Testis (tissue), 3 donors: ENCODE measurements around the gene LAMA3. TPM values are rescaled to one million over a fixed set of nuclear protein-coding genes. Genes with fewer than 3 reads are reported as not detected.
A peak's percentile ranks its signal among the peaks of the same experiment; 100 is the strongest.

Source experiments
- DNase-seq: peaks from one replicate; pipeline ENCODE4 v3.0.0-alpha.2; 2019
- H3K27ac ChIP-seq, 2 donors: fragments of 200-600 bp; sonication (generic); one replicate each; pipeline ENCODE4 v1.5.1; 2019
- H3K27me3 ChIP-seq: fragments of 200-600 bp; sonication (generic); one replicate; pipeline ENCODE4 v1.5.1; 2019
- H3K36me3 ChIP-seq: fragments of 200-600 bp; sonication (generic); one replicate; pipeline ENCODE4 v1.5.1; 2017; ENCODE audit warnings: low read depth; ENCODE audit errors: missing control alignments
- H3K4me1 ChIP-seq: fragments of 200-600 bp; sonication (generic); one replicate; pipeline ENCODE4 v1.5.1; 2019
- H3K4me3 ChIP-seq, 2 donors: fragments of 200-600 bp; sonication (generic); one replicate each; pipeline ENCODE4 v1.5.1; 2017 to 2019
- H3K9me3 ChIP-seq: fragments of 200-600 bp; sonication (generic); one replicate; pipeline ENCODE4 v1.5.1; 2017
- POLR2A ChIP-seq: fragments of 450-650 bp; IDR thresholded peaks from one replicate; pipeline ENCODE4 v1.6.1; 2017; ENCODE audit warnings: antibody characterized with exemption, mild to moderate bottlenecking, moderate library complexity
- WGBS, 2 donors: methylation state at CpG; one replicate each; pipeline ENCODE4 v1.1.5; 2018; 5-methylcytosine and 5-hydroxymethylcytosine counted together
- intact Hi-C: fragments of 100-400 bp; cut with DNase I; formaldehyde crosslinking; loops from one replicate; pipeline ENCODE4 v1.15.1; 2023; ENCODE audit warnings: low total_unique reads
- polyA plus RNA-seq: library from polyadenylated mRNA; stranded (reverse); fragments of 350-450 nt; fragmentation: Illumina TruSeq; extraction: RNeasy Lipid Tissue Mini Kit (QIAGEN cat#74804); gene quantifications from one replicate; pipeline ENCODE4 v1.2.3, GENCODE V29; 2014; ENCODE audit warnings: low read depth, low replicate concordance; ENCODE audit not compliant: insufficient read depth
- total RNA-seq, 2 donors: library from RNA; depleted of rRNA; stranded (reverse); fragments of >200 nt; gene quantifications; one replicate each; pipeline ENCODE4 v1.2.3, GENCODE V29; 2016
- TF ChIP-seq, protein P1 (sequence below), 3 experiments: fragments of 450-650 bp in 2 of 3; fragments of 200-600 bp in 1 of 3; sonication (generic) in 1 of 3; IDR thresholded peaks; one replicate each; pipeline ENCODE4 v1.5.1; 2016 to 2019; ENCODE audit warnings: antibody characterized with exemption in 3 of 3, mild to moderate bottlenecking in 2 of 3, moderate library complexity in 1 of 3

LAMA3 gene
- total and polyA plus RNA-seq, 3 donors from 2014 or later = 11.9 to 22.1 (median 14.1) TPM

DNA sequence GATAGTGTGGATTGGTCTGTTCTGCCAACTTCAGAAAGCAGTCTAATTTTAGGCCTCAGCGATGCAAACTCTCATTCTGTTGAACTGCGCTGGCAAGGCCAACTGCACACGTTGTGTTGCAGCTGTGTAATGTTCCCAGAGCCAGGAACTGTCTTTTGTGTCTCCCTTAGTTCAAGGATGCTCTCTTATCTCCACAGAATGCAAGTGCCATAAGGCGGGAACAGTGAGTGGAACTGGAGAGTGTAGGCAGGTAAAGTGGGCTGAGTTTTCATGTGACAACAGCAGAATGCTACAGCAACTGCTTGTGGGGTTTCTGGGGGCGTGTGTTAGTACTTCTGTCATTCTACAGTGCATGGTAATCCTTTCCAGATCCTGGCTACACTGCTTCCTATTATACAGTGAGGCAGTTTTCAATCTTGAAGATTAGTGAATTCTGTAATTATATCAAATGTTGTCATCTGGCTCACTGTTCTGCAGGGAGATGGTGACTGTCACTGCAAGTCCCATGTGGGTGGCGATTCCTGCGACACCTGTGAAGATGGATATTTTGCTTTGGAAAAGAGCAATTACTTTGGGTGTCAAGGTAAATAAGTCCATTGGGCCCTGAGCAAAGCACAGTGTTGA, 125.8 kb downstream of the LAMA3 start:
- TF ChIP-seq, protein P1, sequence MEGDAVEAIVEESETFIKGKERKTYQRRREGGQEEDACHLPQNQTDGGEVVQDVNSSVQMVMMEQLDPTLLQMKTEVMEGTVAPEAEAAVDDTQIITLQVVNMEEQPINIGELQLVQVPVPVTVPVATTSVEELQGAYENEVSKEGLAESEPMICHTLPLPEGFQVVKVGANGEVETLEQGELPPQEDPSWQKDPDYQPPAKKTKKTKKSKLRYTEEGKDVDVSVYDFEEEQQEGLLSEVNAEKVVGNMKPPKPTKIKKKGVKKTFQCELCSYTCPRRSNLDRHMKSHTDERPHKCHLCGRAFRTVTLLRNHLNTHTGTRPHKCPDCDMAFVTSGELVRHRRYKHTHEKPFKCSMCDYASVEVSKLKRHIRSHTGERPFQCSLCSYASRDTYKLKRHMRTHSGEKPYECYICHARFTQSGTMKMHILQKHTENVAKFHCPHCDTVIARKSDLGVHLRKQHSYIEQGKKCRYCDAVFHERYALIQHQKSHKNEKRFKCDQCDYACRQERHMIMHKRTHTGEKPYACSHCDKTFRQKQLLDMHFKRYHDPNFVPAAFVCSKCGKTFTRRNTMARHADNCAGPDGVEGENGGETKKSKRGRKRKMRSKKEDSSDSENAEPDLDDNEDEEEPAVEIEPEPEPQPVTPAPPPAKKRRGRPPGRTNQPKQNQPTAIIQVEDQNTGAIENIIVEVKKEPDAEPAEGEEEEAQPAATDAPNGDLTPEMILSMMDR (IDR thresholded peaks at IDR 0.05) = no peak
- TF ChIP-seq POLR2A = no peak
- no peaks in the 10 kb centered on the region for H3K36me3 ChIP-seq
- DNase-seq = peak; percentile 65
- no peaks in the 10 kb centered on the region for H3K27me3 ChIP-seq
- H3K9me3 ChIP-seq = no peaks in the 10 kb centered on the region
- 50 to 54% methylated on average over 7 of the region's 7 CpGs for WGBS, 2 donors
- H3K4me1 ChIP-seq = peaks cover 8% of the 10 kb centered on the region
- H3K27ac ChIP-seq = peak overlapping the region; percentile 26 to 56
- intact Hi-C loops = loop anchor here (10.0 kb wide), 1 partner anchor 190 kb away; no protein-coding TSS in a partner anchor
- no peak overlapping the region for H3K4me3 ChIP-seq

DNA sequence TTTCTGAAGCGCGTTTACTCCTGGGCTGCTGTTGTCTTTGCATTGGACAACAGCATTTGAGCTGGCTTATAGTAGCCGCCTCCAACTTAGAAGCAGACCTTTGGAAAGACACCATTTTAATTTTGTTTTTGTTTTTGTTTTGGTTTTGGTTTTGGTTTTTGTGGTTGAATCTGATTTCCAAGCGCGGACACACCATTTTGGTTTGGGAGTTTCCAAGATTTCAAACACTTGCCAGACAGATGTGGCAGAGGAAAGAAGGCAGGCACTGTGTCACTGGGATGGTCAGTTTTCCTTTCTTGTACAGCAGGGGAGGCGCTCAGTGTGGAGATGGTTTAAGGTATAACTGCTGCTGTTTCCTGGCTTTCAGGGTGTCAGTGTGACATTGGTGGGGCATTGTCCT, 126.8 kb downstream of the LAMA3 start:
- Histone ChIP-seq H3K27ac (no peak overlapping the region), H3K9me3 (no peaks in the 10 kb centered on the region), H3K36me3 (no peaks in the 10 kb centered on the region), H3K4me3 (no peak overlapping the region), H3K27me3 (no peaks in the 10 kb centered on the region), H3K4me1 (peaks cover 8% of the 10 kb centered on the region)
- TF ChIP-seq, protein P1 (IDR thresholded peaks at IDR 0.05) = no peak
- TF ChIP-seq POLR2A = no peak
- WGBS, 2 donors = 93 to 95% methylated on average over 6 of the region's 6 CpGs
- DNase-seq = no peak
- intact Hi-C loops = loop anchor here (10.0 kb wide), 1 partner anchor 191 kb away; no protein-coding TSS in a partner anchor

DNA sequence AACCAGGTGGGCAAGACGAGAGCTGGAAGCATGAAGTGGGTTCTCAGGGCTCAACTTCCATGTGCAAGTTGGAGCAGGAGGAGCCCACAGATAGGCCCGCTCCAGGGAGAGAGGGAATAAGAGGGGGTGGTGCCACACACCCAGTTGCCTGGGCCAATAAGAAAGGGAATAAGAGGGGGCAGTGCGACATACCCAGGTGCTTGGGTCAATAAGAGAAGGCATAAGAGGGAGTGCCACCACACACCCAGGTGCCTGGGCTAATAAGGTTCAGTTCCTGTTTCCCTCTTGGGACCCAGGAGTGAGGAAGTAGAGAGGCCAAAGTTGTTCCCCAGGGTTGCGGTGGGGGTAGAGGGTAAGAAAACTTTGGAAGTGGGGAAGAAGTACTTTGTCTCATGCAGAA, 127.5 kb downstream of the LAMA3 start:
- Histone ChIP-seq H3K27me3 (no peaks in the 10 kb centered on the region), H3K4me1 (peaks cover 8% of the 10 kb centered on the region), H3K27ac (no peak overlapping the region), H3K9me3 (no peaks in the 10 kb centered on the region), H3K4me3 (no peak overlapping the region), H3K36me3 (no peaks in the 10 kb centered on the region)
- intact Hi-C loops = loop anchor here (10.0 kb wide), 1 partner anchor 192 kb away; no protein-coding TSS in a partner anchor
- DNase-seq = no peak
- 78 to 98% methylated on average over 4 of the region's 4 CpGs for WGBS, 2 donors
- no peak for TF ChIP-seq POLR2A
- TF ChIP-seq, protein P1 (IDR thresholded peaks at IDR 0.05) = no peak

DNA sequence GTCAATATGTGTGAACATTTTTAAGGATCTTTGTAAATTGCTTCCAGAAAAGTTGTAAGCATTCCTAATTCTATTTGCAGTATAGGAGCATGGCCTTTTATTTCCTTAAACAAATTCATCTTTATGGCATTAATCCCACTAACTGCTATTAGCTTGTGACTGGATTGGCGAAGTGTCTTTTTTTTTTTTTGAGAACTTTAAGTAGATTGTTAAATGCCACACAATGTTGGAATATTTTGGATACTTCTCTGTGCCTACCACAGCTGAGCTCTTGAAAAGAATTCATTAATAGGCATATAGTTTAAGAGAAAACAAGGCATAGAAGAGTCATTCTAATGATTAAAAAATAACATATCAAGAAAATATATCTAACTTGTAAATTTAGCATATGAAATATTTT, 129.7 kb downstream of the LAMA3 start:
- Histone ChIP-seq H3K4me3 (no peak overlapping the region), H3K9me3 (no peaks in the 10 kb centered on the region), H3K36me3 (no peaks in the 10 kb centered on the region), H3K27me3 (no peaks in the 10 kb centered on the region), H3K4me1 (peaks cover 8% of the 10 kb centered on the region), H3K27ac (no peak overlapping the region)
- TF ChIP-seq POLR2A = no peak
- WGBS, 2 donors = 97 to 98% methylated on average over 1 of the region's 1 CpG
- DNase-seq = no peak
- intact Hi-C loops = loop anchor here (10.0 kb wide), 1 partner anchor 194 kb away; no protein-coding TSS in a partner anchor

DNA sequence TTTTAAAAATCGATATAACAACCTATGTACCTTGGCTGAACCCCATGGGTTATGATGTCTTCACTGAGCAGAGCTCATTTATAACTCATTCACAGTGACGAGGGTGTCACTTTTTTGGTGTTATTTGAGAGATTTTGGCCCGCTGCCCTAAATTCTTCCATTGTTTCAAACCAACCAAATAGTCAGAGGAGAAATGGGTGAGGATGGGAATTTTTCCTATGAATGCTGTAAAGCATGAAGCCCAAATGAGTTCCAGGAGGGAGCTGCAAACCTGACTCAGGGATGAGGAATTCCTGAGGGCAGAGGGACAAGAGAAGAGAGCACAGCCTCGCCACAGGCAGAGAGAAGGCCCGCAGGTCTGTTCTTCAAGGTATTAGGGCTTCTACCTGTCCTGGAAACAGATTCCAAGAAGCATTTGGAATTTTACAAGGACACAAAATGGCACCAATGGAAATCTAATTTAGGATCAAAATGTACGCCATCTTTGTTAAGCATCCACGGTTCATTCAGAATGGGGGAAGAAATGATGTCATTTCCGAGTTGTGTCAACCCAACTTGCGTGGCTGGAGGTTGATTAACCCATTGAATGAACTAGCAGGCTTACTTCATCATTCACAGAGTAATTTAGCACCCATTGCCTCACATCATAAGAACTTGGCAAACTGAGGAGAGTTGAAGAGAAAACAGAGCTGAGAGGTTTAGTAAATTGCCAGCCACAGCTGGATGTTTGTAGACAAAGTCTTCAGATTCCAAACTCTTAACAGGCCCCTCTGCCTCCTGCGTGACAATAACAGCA, 133.5 kb downstream of the LAMA3 start:
- no peak overlapping the region for H3K27ac ChIP-seq
- intact Hi-C loops = no loop called here
- WGBS, 2 donors = 79 to 87% methylated on average over 10 of the region's 10 CpGs

More for the DNA sequence above, 133.5 kb downstream of the LAMA3 start:
- Histone ChIP-seq H3K4me1 (peaks cover 26% of the 10 kb centered on the region), H3K9me3 (no peaks in the 10 kb centered on the region), H3K36me3 (no peaks in the 10 kb centered on the region), H3K4me3 (no peak overlapping the region), H3K27me3 (no peaks in the 10 kb centered on the region)
- no peak for TF ChIP-seq POLR2A
- TF ChIP-seq, protein P1 (IDR thresholded peaks at IDR 0.05) = no peak
- no peak for DNase-seq
